ENCODE results near the gene LAMB3. TPM values are rescaled to one million over a fixed set of nuclear protein-coding genes. Genes with fewer than 3 reads are reported as not detected.

LAMB3 gene
- total and polyA plus RNA-seq, 7 experiments from 2014 or later: 0.11 to 5.7 (median 0.62) TPM

GRCh38 chr1:209609791-209610630, 42.2 kb downstream of the LAMB3 start:
- Mint-ChIP-seq H3K27ac (no peak overlapping the region), H3K36me3 (peaks cover 0 to 4% (median 0%) of the 10 kb centered on the region in 5 donors), H3K27me3 (peaks cover 0 to 4% (median 0%) of the 10 kb centered on the region in 5 donors), H3K9me3 (no peaks in the 10 kb centered on the region), H3K4me3 (no peak overlapping the region), H3K4me1 (peaks cover 0 to 14% (median 0%) of the 10 kb centered on the region in 7 donors)
- Histone ChIP-seq H3K27ac (ENCODE audit: low read depth, low read length) (no peak overlapping the region), H3K4me1 (ENCODE audit: control insufficient read depth in 2 of 2, insufficient read depth in 2 of 2, low read length in 2 of 2) (no peaks in the 10 kb centered on the region), H3K4me3 (ENCODE audit: low read length) (no peak overlapping the region), H3K27me3 (ENCODE audit: control insufficient read depth in 2 of 2, insufficient read depth in 2 of 2, low read length in 2 of 2) (no peaks in the 10 kb centered on the region), H3K9me3 (ENCODE audit: control insufficient read depth in 2 of 3, low read length in 3 of 3) (no peaks in the 10 kb centered on the region), H3K36me3 (ENCODE audit: control insufficient read depth in 2 of 3, insufficient read depth in 3 of 3, low read length in 3 of 3) (no peaks in the 10 kb centered on the region)
- POLR2A ChIA-PET: no interaction called here
- DNase-seq (no peak), ATAC-seq (no peak)
- intact Hi-C loops (cut with micrococcal nuclease): no loop called here
- CTCF ChIA-PET: no interaction called here

- DNase-seq: no peak
- Histone ChIP-seq H3K36me3 (ENCODE audit: control insufficient read depth in 2 of 3, insufficient read depth in 3 of 3, low read length in 3 of 3) (no peaks in the 10 kb centered on the region), H3K9me3 (ENCODE audit: control insufficient read depth in 2 of 3, low read length in 3 of 3) (no peaks in the 10 kb centered on the region), H3K27me3 (ENCODE audit: control insufficient read depth in 2 of 2, insufficient read depth in 2 of 2, low read length in 2 of 2) (no peaks in the 10 kb centered on the region), H3K27ac (ENCODE audit: low read depth, low read length) (no peak overlapping the region), H3K4me3 (ENCODE audit: low read length) (no peak overlapping the region), H3K4me1 (ENCODE audit: control insufficient read depth in 2 of 2, insufficient read depth in 2 of 2, low read length in 2 of 2) (no peaks in the 10 kb centered on the region)
- H3K27ac Mint-ChIP-seq: no peak overlapping the region
- no peaks in the 10 kb centered on the region for H3K27me3 Mint-ChIP-seq
- H3K4me1 Mint-ChIP-seq: peaks cover 0 to 17% (median 0%) of the 10 kb centered on the region in 7 donors
- ATAC-seq: no peak
- ChIA-PET POLR2A (no interaction called here), CTCF (interaction anchor here (0.8 kb wide), 1 partner anchor 83 kb away, joined by 3 read pairs; no protein-coding TSS in a partner anchor)
- H3K9me3 Mint-ChIP-seq: no peaks in the 10 kb centered on the region
- no peak overlapping the region for H3K4me3 Mint-ChIP-seq
- peaks cover 0 to under 1% (median 0%) of the 10 kb centered on the region in 5 donors for H3K36me3 Mint-ChIP-seq
- intact Hi-C loops (cut with micrococcal nuclease): no loop called here
These were observed 43.0 kb downstream of the LAMB3 start for GRCh38 chr1:209609041-209609790.

- Mint-ChIP-seq H3K4me3 (no peak overlapping the region), H3K4me1 (peaks cover 0 to 12% (median 0%) of the 10 kb centered on the region in 7 donors), H3K27me3 (no peaks in the 10 kb centered on the region), H3K27ac (peak overlapping the region in 1 of 9 donors; percentile 22), H3K36me3 (no peaks in the 10 kb centered on the region), H3K9me3 (no peaks in the 10 kb centered on the region)
- ATAC-seq: no peak
- DNase-seq: no peak
- H3K27me3 ChIP-seq (ENCODE audit: control insufficient read depth in 2 of 2, insufficient read depth in 2 of 2, low read length in 2 of 2): no peaks in the 10 kb centered on the region
- H3K4me3 ChIP-seq (ENCODE audit: low read length): no peak overlapping the region
- H3K27ac ChIP-seq (ENCODE audit: low read depth, low read length): no peak overlapping the region
- no peaks in the 10 kb centered on the region for H3K4me1 ChIP-seq (ENCODE audit: control insufficient read depth in 2 of 2, insufficient read depth in 2 of 2, low read length in 2 of 2)
- CTCF ChIA-PET: interaction anchor here (0.9 to 1.0 kb wide), 2 partner anchors 33 to 86 kb away, joined by 3 read pairs; no protein-coding TSS in a partner anchor
- intact Hi-C loops (cut with micrococcal nuclease): no loop called here
- POLR2A ChIA-PET: no interaction called here
- H3K9me3 ChIP-seq (ENCODE audit: control insufficient read depth in 2 of 3, low read length in 3 of 3): no peaks in the 10 kb centered on the region
- no peaks in the 10 kb centered on the region for H3K36me3 ChIP-seq (ENCODE audit: control insufficient read depth in 2 of 3, insufficient read depth in 3 of 3, low read length in 3 of 3)
These were observed 44.4 kb downstream of the LAMB3 start for GRCh38 chr1:209607795-209608178.

GRCh38 chr1:209607102-209607794, 45.0 kb downstream of the LAMB3 start:
- no peak overlapping the region for H3K27ac ChIP-seq (ENCODE audit: low read depth, low read length)
- H3K9me3 ChIP-seq (ENCODE audit: control insufficient read depth in 2 of 3, low read length in 3 of 3): no peaks in the 10 kb centered on the region
- peak overlapping the region in 1 of 9 donors; percentile 54 for H3K27ac Mint-ChIP-seq
- ATAC-seq: peak; percentile 71
- no peaks in the 10 kb centered on the region for H3K9me3 Mint-ChIP-seq
- H3K4me3 Mint-ChIP-seq: no peak overlapping the region
- no peak overlapping the region for H3K4me3 ChIP-seq (ENCODE audit: low read length)
- no peaks in the 10 kb centered on the region for H3K4me1 ChIP-seq (ENCODE audit: control insufficient read depth in 2 of 2, insufficient read depth in 2 of 2, low read length in 2 of 2)
- ChIA-PET CTCF (interaction anchor here (0.7 to 1.0 kb wide), 3 partner anchors 32 to 86 kb away, joined by 3 read pairs; no protein-coding TSS in a partner anchor), POLR2A (no interaction called here)
- H3K27me3 ChIP-seq (ENCODE audit: control insufficient read depth in 2 of 2, insufficient read depth in 2 of 2, low read length in 2 of 2): no peaks in the 10 kb centered on the region
- intact Hi-C loops (cut with micrococcal nuclease): no loop called here
- no peaks in the 10 kb centered on the region for H3K36me3 ChIP-seq (ENCODE audit: control insufficient read depth in 2 of 3, insufficient read depth in 3 of 3, low read length in 3 of 3)
- H3K27me3 Mint-ChIP-seq: no peaks in the 10 kb centered on the region
- H3K36me3 Mint-ChIP-seq: no peaks in the 10 kb centered on the region
- peak in 1 of 9 donors; percentile 56 for DNase-seq
- peaks cover 0 to 7% (median 0%) of the 10 kb centered on the region in 7 donors for H3K4me1 Mint-ChIP-seq

GRCh38 chr1:209603877-209604276, 48.3 kb downstream of the LAMB3 start:
- H3K9me3 Mint-ChIP-seq: no peaks in the 10 kb centered on the region
- H3K4me1 Mint-ChIP-seq: peaks cover 0 to 4% (median 0%) of the 10 kb centered on the region in 7 donors
- Histone ChIP-seq H3K27ac (ENCODE audit: low read depth, low read length) (no peak overlapping the region), H3K9me3 (ENCODE audit: control insufficient read depth in 2 of 3, low read length in 3 of 3) (no peaks in the 10 kb centered on the region), H3K4me1 (ENCODE audit: control insufficient read depth in 2 of 2, insufficient read depth in 2 of 2, low read length in 2 of 2) (no peaks in the 10 kb centered on the region), H3K27me3 (ENCODE audit: control insufficient read depth in 2 of 2, insufficient read depth in 2 of 2, low read length in 2 of 2) (no peaks in the 10 kb centered on the region), H3K36me3 (ENCODE audit: control insufficient read depth in 2 of 3, insufficient read depth in 3 of 3, low read length in 3 of 3) (no peaks in the 10 kb centered on the region), H3K4me3 (ENCODE audit: low read length) (no peak overlapping the region)
- ATAC-seq (no peak), DNase-seq (no peak)
- H3K27ac Mint-ChIP-seq: peak overlapping the region in 2 of 9 donors; percentile 7 to 44
- CTCF ChIA-PET: no interaction called here
- intact Hi-C loops (cut with micrococcal nuclease): no loop called here
- POLR2A ChIA-PET: no interaction called here
- H3K36me3 Mint-ChIP-seq: no peaks in the 10 kb centered on the region
- no peak overlapping the region for H3K4me3 Mint-ChIP-seq
- H3K27me3 Mint-ChIP-seq: peaks cover under 1 to 23% (median 11%) of the 10 kb centered on the region in 5 donors

- peak; percentile 83 for ATAC-seq
These were observed 50.2 kb downstream of the LAMB3 start for GRCh38 chr1:209601809-209602657.

More at GRCh38 chr1:209601809-209602657, 50.2 kb downstream of the LAMB3 start:
- no peaks in the 10 kb centered on the region for H3K9me3 ChIP-seq (ENCODE audit: control insufficient read depth in 2 of 3, low read length in 3 of 3)
- no peaks in the 10 kb centered on the region for H3K36me3 ChIP-seq (ENCODE audit: control insufficient read depth in 2 of 3, insufficient read depth in 3 of 3, low read length in 3 of 3)
- no peak overlapping the region for H3K27ac ChIP-seq (ENCODE audit: low read depth, low read length)
- CTCF ChIA-PET: interaction anchor here (1.0 to 1.6 kb wide), 6 partner anchors 9 to 146 kb away, joined by 3 to 7 read pairs (median 4); no protein-coding TSS in a partner anchor
- no peak overlapping the region for H3K4me3 ChIP-seq (ENCODE audit: low read length)
- intact Hi-C loops (cut with micrococcal nuclease): loop anchor here (1.0 kb wide), 4 partner anchors 25 to 146 kb away; no protein-coding TSS in a partner anchor
- H3K27me3 ChIP-seq (ENCODE audit: control insufficient read depth in 2 of 2, insufficient read depth in 2 of 2, low read length in 2 of 2): no peaks in the 10 kb centered on the region
- no peaks in the 10 kb centered on the region for H3K36me3 Mint-ChIP-seq
- no peaks in the 10 kb centered on the region for H3K4me1 ChIP-seq (ENCODE audit: control insufficient read depth in 2 of 2, insufficient read depth in 2 of 2, low read length in 2 of 2)
- peak in 6 of 9 donors; percentile 23 to 44 (median 34) for DNase-seq
- no peak overlapping the region for H3K27ac Mint-ChIP-seq
- H3K4me1 Mint-ChIP-seq: peaks cover 0 to 4% (median 0%) of the 10 kb centered on the region in 7 donors
- no peak overlapping the region for H3K4me3 Mint-ChIP-seq
- H3K9me3 Mint-ChIP-seq: no peaks in the 10 kb centered on the region
- peaks cover 5 to 39% (median 16%) of the 10 kb centered on the region in 5 donors for H3K27me3 Mint-ChIP-seq
- POLR2A ChIA-PET: no interaction called here

Measured in naive thymus-derived CD4-positive, alpha-beta T cell (primary cell).